A549 (cell line): ENCODE results near the gene TNRC6C. TPM values are rescaled to one million over a fixed set of nuclear protein-coding genes. Genes with fewer than 3 reads are reported as not detected.

Source experiments
- ATAC-seq, 2 experiments: fragments of 200-7000 bp in 1 of 2; fragments of >200 bp in 1 of 2; cut with Nextera tagmentation in 1 of 2; cut with Tn5 transposase in 1 of 2; 3 replicates each; pipeline versions ENCODE4 v1.8.0 to v1.9.1; 2018 to 2020; ENCODE audit warnings: mild to moderate bottlenecking in 1 of 2, moderate library complexity in 1 of 2
- CTCF ChIA-PET: fragments of 300-600 bp; sonication (Branson Sonifier 250); formaldehyde crosslinking; extraction: SDS; loops from one replicate; lab custom pipeline; 2021; ENCODE audit warnings: antibody characterized with exemption, inconsistent platforms; lab: Yijun Ruan, JAX
- POLR2A ChIA-PET: fragments of 350-600 bp; formaldehyde crosslinking; extraction: SDS; loops from one replicate; lab custom pipeline; 2021; ENCODE audit warnings: antibody characterized with exemption, inconsistent platforms; lab: Yijun Ruan, JAX
- DNase-seq, 2 experiments: peaks; one replicate each; pipeline versions ENCODE4 v3.0.0 to v3.0.0-alpha.2; 2011 to 2016; ENCODE audit warnings: low read depth in 1 of 2, low spot score in 1 of 2
- FAIRE-seq: peaks from 2 replicates; lab custom pipeline; 2011; peaks lifted over from hg19 to GRCh38; lab: Jason Lieb, UNC
- H3K27ac ChIP-seq, 2 experiments: fragments of >200 bp; sonication (Bioruptor Twin); formaldehyde crosslinking; 3 replicates each; pipeline ENCODE4 v1.5.1; 2016 to 2017
- H3K4me1 ChIP-seq: fragments of >200 bp; sonication (Bioruptor Twin); formaldehyde crosslinking; 3 replicates; pipeline ENCODE4 v1.6.1; 2016
- H3K4me2 ChIP-seq: fragments of >200 bp; sonication (Bioruptor Twin); formaldehyde crosslinking; 3 replicates; pipeline ENCODE4 v1.6.1; 2016
- H3K4me3 ChIP-seq: fragments of >200 bp; sonication (Bioruptor Twin); formaldehyde crosslinking; 3 replicates; pipeline ENCODE4 v1.5.1; 2016
- H3K9me3 ChIP-seq: fragments of >200 bp; sonication (Bioruptor Twin); formaldehyde crosslinking; 3 replicates; pipeline ENCODE4 v1.6.1; 2016
- BHLHE40 ChIP-seq: IDR thresholded peaks from 2 replicates; pipeline ENCODE4 v1.6.1; 2012; ENCODE audit warnings: low read depth, low read length, inconsistent platforms
- CBX8 ChIP-seq: fragments of 200-600 bp; sonication (generic); IDR thresholded peaks from 2 replicates; pipeline ENCODE4 v1.6.1; 2016
- EHF ChIP-seq: fragments of 250-450 bp; sonication (Bioruptor Pico); IDR thresholded peaks from 2 replicates; pipeline ENCODE4 v1.5.0; 2020; ENCODE audit warnings: mild to moderate bottlenecking
- EHMT2 ChIP-seq: fragments of 200-600 bp; sonication (generic); IDR thresholded peaks from 2 replicates; pipeline ENCODE4 v1.6.1; 2016; ENCODE audit warnings: antibody characterized with exemption, low read depth, mild to moderate bottlenecking, moderate library complexity
- KDM5A ChIP-seq: fragments of 200-600 bp; sonication (generic); IDR thresholded peaks from 2 replicates; pipeline ENCODE4 v1.6.1; 2016; ENCODE audit warnings: antibody characterized with exemption, mild to moderate bottlenecking
- MYC ChIP-seq: IDR thresholded peaks from 2 replicates; pipeline ENCODE4 v1.6.1; 2012; ENCODE audit warnings: mild to moderate bottlenecking, inconsistent platforms, low read length, improper control_type of control experiment, borderline replicate concordance
- PHF8 ChIP-seq: fragments of 200-600 bp; sonication (generic); IDR thresholded peaks from 2 replicates; pipeline ENCODE4 v1.6.1; 2016; ENCODE audit warnings: low read depth, mild to moderate bottlenecking, antibody characterized with exemption, moderate library complexity, borderline replicate concordance
- POLR2A ChIP-seq: IDR thresholded peaks from 2 replicates; pipeline ENCODE4 v1.6.1; 2012; ENCODE audit warnings: mild to moderate bottlenecking, low read length
- RFX5 ChIP-seq: fragments of 450-650 bp; IDR thresholded peaks from 2 replicates; pipeline ENCODE4 v1.7.1; 2014; ENCODE audit warnings: antibody characterized with exemption, mild to moderate bottlenecking, moderate library complexity
- TP53 ChIP-seq: fragments of 250-450 bp; sonication (Bioruptor Pico); IDR thresholded peaks from 2 replicates; pipeline ENCODE4 v1.5.0; 2021; ENCODE audit warnings: mild to moderate bottlenecking, moderate library complexity
- ZNF302 ChIP-seq: fragments of 250-450 bp; sonication (Bioruptor Pico); IDR thresholded peaks from 2 replicates; pipeline ENCODE4 v1.9.0; 2021; ENCODE audit warnings: inconsistent platforms, mild to moderate bottlenecking, moderate library complexity
- ZSCAN20 ChIP-seq: fragments of 250-450 bp; sonication (Bioruptor Pico); IDR thresholded peaks from 2 replicates; pipeline ENCODE4 v1.8.0; 2022; ENCODE audit warnings: mild to moderate bottlenecking, moderate library complexity
- WGBS: methylation state at CpG from one replicate; pipeline ENCODE4 v1.1.6; 2017; ENCODE audit errors: missing lambda C conversion rate; 5-methylcytosine and 5-hydroxymethylcytosine counted together
- polyA plus RNA-seq, 4 experiments: library from polyadenylated mRNA; depleted of rRNA in 3 of 4; stranded (reverse); fragments of >200 nt; fragmentation: RNase III in 1 of 4; extraction: RNeasy Plus Mini Kit Qiagen cat#74134 plus additional on column Dnase treatment in 1 of 4; gene quantifications; 2 replicates in 3 of 4; 3 replicates in 1 of 4; pipeline ENCODE4 v1.2.3, GENCODE V29; 2011 to 2017
- TF ChIP-seq, protein P1 (sequence below): IDR thresholded peaks from 2 replicates; pipeline ENCODE4 v1.6.1; 2012
- TF ChIP-seq, protein P2 (sequence below): fragments of 200-600 bp; sonication (generic); IDR thresholded peaks from 2 replicates; pipeline ENCODE4 v1.6.1; 2016; ENCODE audit warnings: antibody characterized with exemption, mild to moderate bottlenecking, moderate library complexity
- TF ChIP-seq, protein P3 (sequence below): fragments of 450-650 bp; IDR thresholded peaks from 2 replicates; pipeline ENCODE4 v1.6.1; 2014; ENCODE audit warnings: antibody characterized with exemption

TNRC6C gene
- polyA plus RNA-seq, 2 of the 4 experiments (the other 2 are of a cell fraction): 1.3 to 1.9 TPM

DNA sequence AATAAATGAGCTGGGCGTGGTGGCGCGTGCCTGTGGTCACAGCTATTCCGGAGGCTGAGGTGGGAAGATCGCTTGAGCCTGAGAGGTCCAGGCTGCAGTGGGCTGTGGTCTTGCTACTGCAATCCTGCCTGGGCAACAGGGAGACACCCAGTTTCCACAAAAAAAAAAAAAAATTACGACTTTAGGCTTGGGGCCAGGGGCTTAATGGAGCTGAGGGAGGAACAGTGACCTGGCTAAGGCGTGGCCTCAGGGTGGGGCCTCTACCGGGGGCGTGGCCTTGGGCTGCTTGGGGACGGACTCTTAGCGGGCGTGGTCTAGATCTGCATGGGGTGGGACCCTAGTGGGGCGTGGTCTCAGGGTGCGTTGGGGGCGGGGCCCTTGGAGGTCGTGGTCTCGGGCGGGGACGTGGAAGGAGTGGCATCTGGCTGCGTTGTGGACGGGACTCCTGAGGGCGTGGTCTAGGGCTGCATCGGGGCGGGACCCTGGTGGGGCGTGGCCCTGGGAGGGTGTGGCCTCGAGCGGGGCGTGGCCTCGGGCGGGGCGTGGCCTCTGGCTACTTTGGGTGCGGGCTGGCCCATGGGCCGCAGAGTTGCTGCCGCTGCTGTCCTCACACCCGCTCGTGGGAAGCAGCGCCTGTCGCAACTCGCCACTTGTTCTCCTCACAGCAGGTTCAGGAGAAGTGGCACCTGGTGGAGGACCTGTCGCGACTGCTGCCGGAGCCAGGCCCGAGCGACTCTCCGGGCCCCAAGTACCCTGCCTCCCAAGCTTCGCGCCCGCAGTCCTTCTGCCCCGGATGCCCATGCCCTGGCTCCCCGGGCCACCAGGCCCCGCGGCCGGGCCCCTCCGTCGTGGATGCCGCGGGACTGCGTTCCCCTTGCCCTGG is 181.9 kb downstream of the TNRC6C start:
- Histone ChIP-seq H3K9me3 (no peaks in the 10 kb centered on the region), H3K4me2 (peak overlapping the region; percentile 84), H3K4me3 (peak overlapping the region; percentile 33), H3K4me1 (peaks cover 46% of the 10 kb centered on the region), H3K27ac (peak overlapping the region; percentile 61 to 87)
- peak; percentile 61 to 84 for ATAC-seq
- no peak for TF ChIP-seq CBX8
- peak; percentile 57; the same call in 1 of the 2 replicates for TF ChIP-seq MYC
- peak; percentile 71 for TF ChIP-seq POLR2A
- peak; percentile 92 for FAIRE-seq
- ChIA-PET POLR2A (interaction anchor here (0.5 to 3.0 kb wide), 8 partner anchors 10 to 99 kb away, joined by 3 to 8 read pairs (median 4); partner anchors contain the start of genes SYNGR2 and TMC8), CTCF (interaction anchor here (0.6 to 24.0 kb wide), 8 partner anchors 9 to 121 kb away, joined by 3 to 295 read pairs (median 6); partner anchors contain the start of genes SYNGR2, TK1, TMC6 and TMC8)
- peak; percentile 90 to 100 for DNase-seq
- WGBS: 21% methylated on average over 50 of the region's 58 CpGs

DNA sequence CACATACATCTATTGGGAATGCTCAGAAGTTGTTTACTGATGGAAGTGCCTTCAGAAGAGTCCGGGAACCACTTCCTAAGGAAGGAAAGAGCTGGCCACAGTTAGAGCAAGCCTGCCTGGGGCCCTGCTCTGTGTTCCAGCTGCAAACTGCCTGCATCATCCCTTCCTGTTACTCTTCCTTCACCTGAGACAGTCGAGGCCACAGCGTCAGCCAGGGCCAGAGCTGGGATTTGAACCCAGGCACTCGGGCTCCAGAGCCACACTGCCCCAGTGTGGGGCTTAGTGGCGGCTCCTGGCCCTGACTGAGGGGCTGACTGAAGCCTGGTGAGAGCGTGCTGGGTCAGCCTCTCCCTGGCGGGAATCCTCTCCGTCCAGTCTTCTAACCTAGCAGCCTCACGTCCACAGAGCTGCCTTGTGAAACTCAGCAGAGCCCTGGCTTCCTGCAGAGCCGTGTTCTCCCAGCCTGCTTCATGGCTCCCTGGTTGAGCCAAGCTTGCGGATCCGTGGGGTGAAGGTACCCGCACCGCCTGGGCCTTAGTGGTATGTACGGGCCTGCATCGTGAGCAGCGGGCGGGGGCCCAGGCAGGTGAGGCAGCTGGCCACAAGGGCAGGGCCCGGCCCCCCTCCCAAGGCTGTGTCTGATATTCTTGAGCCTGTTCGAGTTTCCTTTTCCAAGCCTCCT is 183.1 kb downstream of the TNRC6C start:
- CTCF ChIA-PET: interaction anchor here (0.6 to 24.0 kb wide), 9 partner anchors 10 to 496 kb away, joined by 3 to 295 read pairs (median 4); partner anchors contain the start of genes SYNGR2, TMC6 and TMC8
- Histone ChIP-seq H3K9me3 (no peaks in the 10 kb centered on the region), H3K27ac (peak overlapping the region; percentile 46 to 87; a peak in 5 of 6 replicates), H3K4me3 (no peak overlapping the region), H3K4me1 (peaks cover 48% of the 10 kb centered on the region), H3K4me2 (peak overlapping the region; percentile 84)
- POLR2A ChIA-PET: interaction anchor here (0.7 to 3.0 kb wide), 5 partner anchors 10 to 170 kb away, joined by 4 to 8 read pairs (median 5); partner anchors contain the start of genes SYNGR2 and TMC6
- WGBS: 80% methylated on average over 20 of the region's 20 CpGs
- DNase-seq (no peak), FAIRE-seq (no peak), ATAC-seq (no peak)
- TF ChIP-seq ZSCAN20 (CRISPR knock-in tag): no peak
- TF ChIP-seq, protein P1, sequence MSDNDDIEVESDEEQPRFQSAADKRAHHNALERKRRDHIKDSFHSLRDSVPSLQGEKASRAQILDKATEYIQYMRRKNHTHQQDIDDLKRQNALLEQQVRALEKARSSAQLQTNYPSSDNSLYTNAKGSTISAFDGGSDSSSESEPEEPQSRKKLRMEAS: no peak
- TF ChIP-seq EHF (CRISPR knock-in tag): no peak
- TF ChIP-seq, protein P2, sequence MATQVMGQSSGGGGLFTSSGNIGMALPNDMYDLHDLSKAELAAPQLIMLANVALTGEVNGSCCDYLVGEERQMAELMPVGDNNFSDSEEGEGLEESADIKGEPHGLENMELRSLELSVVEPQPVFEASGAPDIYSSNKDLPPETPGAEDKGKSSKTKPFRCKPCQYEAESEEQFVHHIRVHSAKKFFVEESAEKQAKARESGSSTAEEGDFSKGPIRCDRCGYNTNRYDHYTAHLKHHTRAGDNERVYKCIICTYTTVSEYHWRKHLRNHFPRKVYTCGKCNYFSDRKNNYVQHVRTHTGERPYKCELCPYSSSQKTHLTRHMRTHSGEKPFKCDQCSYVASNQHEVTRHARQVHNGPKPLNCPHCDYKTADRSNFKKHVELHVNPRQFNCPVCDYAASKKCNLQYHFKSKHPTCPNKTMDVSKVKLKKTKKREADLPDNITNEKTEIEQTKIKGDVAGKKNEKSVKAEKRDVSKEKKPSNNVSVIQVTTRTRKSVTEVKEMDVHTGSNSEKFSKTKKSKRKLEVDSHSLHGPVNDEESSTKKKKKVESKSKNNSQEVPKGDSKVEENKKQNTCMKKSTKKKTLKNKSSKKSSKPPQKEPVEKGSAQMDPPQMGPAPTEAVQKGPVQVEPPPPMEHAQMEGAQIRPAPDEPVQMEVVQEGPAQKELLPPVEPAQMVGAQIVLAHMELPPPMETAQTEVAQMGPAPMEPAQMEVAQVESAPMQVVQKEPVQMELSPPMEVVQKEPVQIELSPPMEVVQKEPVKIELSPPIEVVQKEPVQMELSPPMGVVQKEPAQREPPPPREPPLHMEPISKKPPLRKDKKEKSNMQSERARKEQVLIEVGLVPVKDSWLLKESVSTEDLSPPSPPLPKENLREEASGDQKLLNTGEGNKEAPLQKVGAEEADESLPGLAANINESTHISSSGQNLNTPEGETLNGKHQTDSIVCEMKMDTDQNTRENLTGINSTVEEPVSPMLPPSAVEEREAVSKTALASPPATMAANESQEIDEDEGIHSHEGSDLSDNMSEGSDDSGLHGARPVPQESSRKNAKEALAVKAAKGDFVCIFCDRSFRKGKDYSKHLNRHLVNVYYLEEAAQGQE: no peak
- no peak for TF ChIP-seq CBX8
- TF ChIP-seq PHF8: no peak
- TF ChIP-seq KDM5A: no peak
- TF ChIP-seq EHMT2: no peak
- TF ChIP-seq, protein P3, sequence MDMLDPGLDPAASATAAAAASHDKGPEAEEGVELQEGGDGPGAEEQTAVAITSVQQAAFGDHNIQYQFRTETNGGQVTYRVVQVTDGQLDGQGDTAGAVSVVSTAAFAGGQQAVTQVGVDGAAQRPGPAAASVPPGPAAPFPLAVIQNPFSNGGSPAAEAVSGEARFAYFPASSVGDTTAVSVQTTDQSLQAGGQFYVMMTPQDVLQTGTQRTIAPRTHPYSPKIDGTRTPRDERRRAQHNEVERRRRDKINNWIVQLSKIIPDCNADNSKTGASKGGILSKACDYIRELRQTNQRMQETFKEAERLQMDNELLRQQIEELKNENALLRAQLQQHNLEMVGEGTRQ: no peak
- no peak for TF ChIP-seq TP53
- TF ChIP-seq BHLHE40: no peak
- no peak for TF ChIP-seq RFX5
- TF ChIP-seq ZNF302: no peak
